ENCODE results near the gene DRD4. TPM values are rescaled to one million over a fixed set of nuclear protein-coding genes. Genes with fewer than 3 reads are reported as not detected.

DRD4 gene
- total and polyA plus RNA-seq, 10 of the 15 experiments (the other 5 are each of a cell fraction or from before 2014, with no cell fraction given) = not detected

- no peak for TF ChIP-seq POLR2AphosphoS5 (IDR thresholded peaks at IDR 0.05; ENCODE audit: low read length)
Observed at GRCh38 chr11:587978-588380, 49.1 kb upstream of the DRD4 start (continued).

DNA sequence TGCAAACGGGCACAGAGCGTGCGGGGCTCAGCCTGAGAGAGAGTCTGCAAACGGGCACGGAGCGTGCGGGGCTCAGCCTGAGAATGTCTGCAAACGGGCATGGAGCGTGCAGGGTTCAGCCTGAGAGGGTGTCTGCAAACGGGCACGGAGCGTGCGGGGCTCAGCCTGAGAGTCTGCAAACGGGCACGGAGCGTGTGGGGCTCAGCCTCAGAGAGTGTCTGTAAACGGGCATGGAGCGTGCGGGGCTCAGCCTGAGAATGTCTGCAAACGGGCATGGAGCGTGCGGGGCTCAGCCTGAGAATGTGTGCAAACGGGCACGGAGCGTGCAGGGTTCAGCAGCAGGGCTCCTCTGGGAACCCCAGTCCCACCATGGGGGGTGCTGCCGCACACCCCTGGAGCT, 47.3 kb upstream of the DRD4 start:
- DNase-seq (ENCODE audit: low read depth, low spot score) = no peak

DNA sequence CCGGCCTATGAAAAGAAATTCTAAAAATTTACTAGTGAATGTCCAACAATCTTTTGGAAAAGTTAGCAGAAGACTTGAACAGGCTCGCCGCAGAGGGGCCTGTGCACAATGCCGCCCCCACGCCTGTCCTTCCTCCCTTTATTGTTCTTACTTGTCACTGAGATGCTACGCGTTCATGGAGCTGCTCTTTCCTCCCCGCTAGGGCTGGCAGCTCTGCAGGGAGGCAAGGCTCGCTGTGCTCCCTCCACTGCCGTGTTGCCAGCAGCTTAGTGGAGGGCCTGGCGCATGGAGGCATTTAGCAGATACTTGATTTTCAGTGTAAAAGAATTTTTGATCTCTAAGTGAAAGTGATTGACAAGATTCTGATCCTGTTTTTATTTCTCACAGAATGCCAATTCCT, 46.1 kb upstream of the DRD4 start:
- no peaks in the 10 kb centered on the region for H3K4me1 ChIP-seq (ENCODE audit: control insufficient read depth, insufficient read depth, low read length)
- H2AFZ ChIP-seq (ENCODE audit: control insufficient read depth, low read depth, low read length) = no peak overlapping the region
- no peaks in the 10 kb centered on the region for H4K20me1 ChIP-seq (ENCODE audit: control insufficient read depth, insufficient read depth)
- FAIRE-seq (no peak), ATAC-seq (no peak), DNase-seq (ENCODE audit: low read depth, low spot score) (no peak)
- H3K36me3 ChIP-seq (ENCODE audit: control insufficient read depth in 2 of 2, insufficient read depth in 2 of 2, low read length in 1 of 2) = peaks cover 35 to 47% of the 10 kb centered on the region in 2 experiments
- ChIA-PET SMC1A (ENCODE audit: uncharacterized antibody, unreplicated experiment) (no interaction called here), CTCF (no interaction called here), POLR2A (no interaction called here), RAD21 (ENCODE audit: unreplicated experiment) (no interaction called here)
- H3K27ac ChIP-seq (ENCODE audit: control insufficient read depth, insufficient read depth) = no peak overlapping the region
- no peak overlapping the region for H3K4me2 ChIP-seq (ENCODE audit: control insufficient read depth, insufficient read depth)
- H3K9me3 ChIP-seq (replicated peaks; ENCODE audit: control insufficient read depth, insufficient read depth, low read length) = no peaks in the 10 kb centered on the region
- no TSS peak for BruUV-seq (replicated peaks)
- no peak overlapping the region for H3K9ac ChIP-seq (ENCODE audit: control insufficient read depth, insufficient read depth, low read length)
- no peak overlapping the region for H3K4me3 ChIP-seq
- no peaks in the 10 kb centered on the region for H3K79me2 ChIP-seq (ENCODE audit: control insufficient read depth, insufficient read depth, low read length)
- H3K27me3 ChIP-seq (replicated peaks in 1 of 2; ENCODE audit: control insufficient read depth in 2 of 2, insufficient read depth in 2 of 2, low read length in 1 of 2) = no peaks in the 10 kb centered on the region
- WGBS (ENCODE audit: insufficient coverage, insufficient replicate concordance, low lambda C conversion rate, missing lambda C conversion rate) = 90% methylated on average over 11 of the region's 11 CpGs
- in situ Hi-C loops (cut with MboI) = no loop called here
- intact Hi-C loops (cut with micrococcal nuclease; ENCODE audit: unreplicated experiment) = no loop called here
- no peak for TF ChIP-seq ZNF274 (IDR thresholded peaks at IDR 0.05; ENCODE audit: insufficient read depth, insufficient read length)
- no peak for TF ChIP-seq PRDM15 (CRISPR knock-in tag; IDR thresholded peaks at IDR 0.05)
- TF ChIP-seq, protein P1, sequence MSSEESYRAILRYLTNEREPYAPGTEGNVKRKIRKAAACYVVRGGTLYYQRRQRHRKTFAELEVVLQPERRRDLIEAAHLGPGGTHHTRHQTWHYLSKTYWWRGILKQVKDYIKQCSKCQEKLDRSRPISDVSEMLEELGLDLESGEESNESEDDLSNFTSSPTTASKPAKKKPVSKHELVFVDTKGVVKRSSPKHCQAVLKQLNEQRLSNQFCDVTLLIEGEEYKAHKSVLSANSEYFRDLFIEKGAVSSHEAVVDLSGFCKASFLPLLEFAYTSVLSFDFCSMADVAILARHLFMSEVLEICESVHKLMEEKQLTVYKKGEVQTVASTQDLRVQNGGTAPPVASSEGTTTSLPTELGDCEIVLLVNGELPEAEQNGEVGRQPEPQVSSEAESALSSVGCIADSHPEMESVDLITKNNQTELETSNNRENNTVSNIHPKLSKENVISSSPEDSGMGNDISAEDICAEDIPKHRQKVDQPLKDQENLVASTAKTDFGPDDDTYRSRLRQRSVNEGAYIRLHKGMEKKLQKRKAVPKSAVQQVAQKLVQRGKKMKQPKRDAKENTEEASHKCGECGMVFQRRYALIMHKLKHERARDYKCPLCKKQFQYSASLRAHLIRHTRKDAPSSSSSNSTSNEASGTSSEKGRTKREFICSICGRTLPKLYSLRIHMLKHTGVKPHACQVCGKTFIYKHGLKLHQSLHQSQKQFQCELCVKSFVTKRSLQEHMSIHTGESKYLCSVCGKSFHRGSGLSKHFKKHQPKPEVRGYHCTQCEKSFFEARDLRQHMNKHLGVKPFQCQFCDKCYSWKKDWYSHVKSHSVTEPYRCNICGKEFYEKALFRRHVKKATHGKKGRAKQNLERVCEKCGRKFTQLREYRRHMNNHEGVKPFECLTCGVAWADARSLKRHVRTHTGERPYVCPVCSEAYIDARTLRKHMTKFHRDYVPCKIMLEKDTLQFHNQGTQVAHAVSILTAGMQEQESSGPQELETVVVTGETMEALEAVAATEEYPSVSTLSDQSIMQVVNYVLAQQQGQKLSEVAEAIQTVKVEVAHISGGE (CRISPR knock-in tag; IDR thresholded peaks at IDR 0.05) = no peak

More for the DNA sequence above, 47.3 kb upstream of the DRD4 start:
- ChIA-PET SMC1A (ENCODE audit: uncharacterized antibody, unreplicated experiment) (no interaction called here), RAD21 (ENCODE audit: unreplicated experiment) (no interaction called here), CTCF (no interaction called here), POLR2A (no interaction called here)
- no peak for FAIRE-seq
- 95% methylated on average over 26 of the region's 26 CpGs for WGBS (ENCODE audit: insufficient coverage, insufficient replicate concordance, low lambda C conversion rate, missing lambda C conversion rate)
- intact Hi-C loops (cut with micrococcal nuclease; ENCODE audit: unreplicated experiment) = no loop called here
- Histone ChIP-seq H3K4me2 (ENCODE audit: control insufficient read depth, insufficient read depth) (no peak overlapping the region), H3K27me3 (replicated peaks in 1 of 2; ENCODE audit: control insufficient read depth in 2 of 2, insufficient read depth in 2 of 2, low read length in 1 of 2) (no peaks in the 10 kb centered on the region), H3K9me3 (replicated peaks; ENCODE audit: control insufficient read depth, insufficient read depth, low read length) (no peaks in the 10 kb centered on the region), H3K9ac (ENCODE audit: control insufficient read depth, insufficient read depth, low read length) (no peak overlapping the region), H3K79me2 (ENCODE audit: control insufficient read depth, insufficient read depth, low read length) (no peaks in the 10 kb centered on the region), H2AFZ (ENCODE audit: control insufficient read depth, low read depth, low read length) (no peak overlapping the region), H3K4me3 (no peak overlapping the region), H3K36me3 (ENCODE audit: control insufficient read depth in 2 of 2, insufficient read depth in 2 of 2, low read length in 1 of 2) (peaks cover 30 to 45% of the 10 kb centered on the region in 2 experiments), H4K20me1 (ENCODE audit: control insufficient read depth, insufficient read depth) (no peaks in the 10 kb centered on the region), H3K27ac (ENCODE audit: control insufficient read depth, insufficient read depth) (no peak overlapping the region), H3K4me1 (ENCODE audit: control insufficient read depth, insufficient read depth, low read length) (no peaks in the 10 kb centered on the region)
- TF ChIP-seq KLF5 (IDR thresholded peaks at IDR 0.05; ENCODE audit: partially characterized antibody) (no peak), POLR2A (IDR thresholded peaks at IDR 0.05; ENCODE audit: low read depth, low read length) (0 out of 2 replicates have a peak, but pooled peaks have one; percentile 47)
- no peak for ATAC-seq
- in situ Hi-C loops (cut with MboI) = no loop called here
- no TSS peak for BruUV-seq (replicated peaks)
